Measurements from ENCODE around the gene AEBP1. TPM values are rescaled to one million over a fixed set of nuclear protein-coding genes. Genes with fewer than 3 reads are reported as not detected.

Gene AEBP1
- total and polyA plus RNA-seq, 2 of the 4 experiments (the other 2 are of a cell fraction) = 1.1 to 5.7 TPM

DNA sequence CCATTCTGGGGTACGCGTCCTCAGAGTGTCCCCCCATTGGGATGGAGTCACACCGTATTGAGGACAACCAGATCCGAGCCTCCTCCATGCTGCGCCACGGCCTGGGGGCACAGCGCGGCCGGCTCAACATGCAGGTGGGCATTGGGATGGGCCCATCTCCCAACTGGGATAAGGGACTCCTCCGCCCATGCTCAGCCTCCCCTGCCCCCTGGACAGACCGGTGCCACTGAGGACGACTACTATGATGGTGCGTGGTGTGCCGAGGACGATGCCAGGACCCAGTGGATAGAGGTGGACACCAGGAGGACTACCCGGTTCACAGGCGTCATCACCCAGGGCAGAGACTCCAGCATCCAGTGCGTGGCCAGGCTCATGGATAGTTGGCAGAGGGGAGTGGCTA, 5.8 kb downstream of the AEBP1 start:
- no peak overlapping the region for H2AFZ ChIP-seq (replicated peaks; ENCODE audit: low read length, poor library complexity)
- no peak for ATAC-seq (ENCODE audit: low read depth)
- dilution Hi-C loops (cut with HindIII; ENCODE audit: low sequenced_read_pairs, unreplicated experiment) (no loop called here), intact Hi-C loops (cut with micrococcal nuclease) (no loop called here), in situ Hi-C loops (cut with MboI; ENCODE audit: low sequenced_read_pairs) (no loop called here)
- H4K5ac ChIP-seq (ENCODE audit: low read depth, low read length) = no peak overlapping the region
- no peak overlapping the region for H2BK5ac ChIP-seq (ENCODE audit: low read depth, low read length, poor library complexity, severe bottlenecking)
- no peak overlapping the region for H3K14ac ChIP-seq (replicated peaks; ENCODE audit: low read depth, low read length)
- no peaks in the 10 kb centered on the region; a peak in 1 of 4 replicates for H3K79me1 ChIP-seq (ENCODE audit: low read depth in 1 of 2, low read length in 2 of 2)
- H3K4me1 ChIP-seq (ENCODE audit: control insufficient read depth, insufficient read depth, low read length) = peaks cover 13% of the 10 kb centered on the region
- H3K27ac ChIP-seq (ENCODE audit: insufficient read depth, low read length) = no peak overlapping the region
- no peak overlapping the region for H4K8ac ChIP-seq (ENCODE audit: low read depth in 2 of 2, low read length in 2 of 2)
- no peak overlapping the region for H3K4me3 ChIP-seq (ENCODE audit: insufficient read depth, low read depth, low read length)
- DNase-seq = no peak
- H2AK5ac ChIP-seq (ENCODE audit: low read depth, low read length) = no peak overlapping the region
- H3K36me3 ChIP-seq (ENCODE audit: control insufficient read depth, insufficient read depth, low read length) = peaks cover 9% of the 10 kb centered on the region
- H3K9me3 ChIP-seq (ENCODE audit: control insufficient read depth, insufficient read depth, low read length) = no peaks in the 10 kb centered on the region
- CTCF ChIA-PET = no interaction called here
- no peak overlapping the region for H3K4me2 ChIP-seq (ENCODE audit: low read depth, low read length)
- TF ChIP-seq RCOR1 (IDR thresholded peaks at IDR 0.05; ENCODE audit: insufficient replicate concordance, low read length) = no peak
- no peaks in the 10 kb centered on the region for H3K27me3 ChIP-seq (ENCODE audit: control insufficient read depth, insufficient read depth, low read length)
- no peak overlapping the region for H3K4ac ChIP-seq (ENCODE audit: low read depth, low read length)
- H2BK120ac ChIP-seq (ENCODE audit: low read depth, low read length) = no peak overlapping the region
- no peak overlapping the region for H2BK20ac ChIP-seq (ENCODE audit: low read depth, low read length)
- no peak overlapping the region for H3K9ac ChIP-seq (ENCODE audit: low read depth, low read length)
- peaks cover 7% of the 10 kb centered on the region for H3K9me1 ChIP-seq (ENCODE audit: insufficient read depth, low read length)
- no peak overlapping the region for H2AK9ac ChIP-seq (replicated peaks; ENCODE audit: low read depth, low read length, poor library complexity)
- no peak overlapping the region for H3K56ac ChIP-seq (ENCODE audit: extremely low read depth, insufficient read depth, low read length)
- POLR2A ChIA-PET (ENCODE audit: unreplicated experiment) = no interaction called here
- H4K91ac ChIP-seq (ENCODE audit: insufficient read depth, low read depth, low read length) = no peak overlapping the region
- 92% methylated on average over 8 of the region's 18 CpGs; no CpG with 5 or more reads in 1 of the 2 experiments for WGBS, 2 experiments (ENCODE audit: extremely low coverage in 2 of 2, insufficient read length in 1 of 2)
- no TSS peak for BruUV-seq (replicated peaks)
- H3K18ac ChIP-seq (ENCODE audit: low read depth, low read length) = no peak overlapping the region
- H2BK15ac ChIP-seq (ENCODE audit: low read depth, low read length) = no peak overlapping the region
- no peak overlapping the region for H3K23ac ChIP-seq (ENCODE audit: low read depth, low read length)
- H4K20me1 ChIP-seq (ENCODE audit: insufficient read depth, low read length) = no peaks in the 10 kb centered on the region
